GM18907 (cell line): ENCODE results near the gene CMTR1.
"Not testable (repeated sequence)": the region's sequence is repeated elsewhere in the genome, so short reads cannot be mapped to it uniquely, and the experiment has no call there.

Experiments
- ATAC-seq: cut with Tn5 transposase; IDR thresholded peaks from one replicate; pipeline ENCODE4 v1.9.1; 2021; ENCODE audit warnings: mild to moderate bottlenecking, moderate library complexity; ENCODE audit not compliant: unreplicated experiment

CMTR1 gene

DNA sequence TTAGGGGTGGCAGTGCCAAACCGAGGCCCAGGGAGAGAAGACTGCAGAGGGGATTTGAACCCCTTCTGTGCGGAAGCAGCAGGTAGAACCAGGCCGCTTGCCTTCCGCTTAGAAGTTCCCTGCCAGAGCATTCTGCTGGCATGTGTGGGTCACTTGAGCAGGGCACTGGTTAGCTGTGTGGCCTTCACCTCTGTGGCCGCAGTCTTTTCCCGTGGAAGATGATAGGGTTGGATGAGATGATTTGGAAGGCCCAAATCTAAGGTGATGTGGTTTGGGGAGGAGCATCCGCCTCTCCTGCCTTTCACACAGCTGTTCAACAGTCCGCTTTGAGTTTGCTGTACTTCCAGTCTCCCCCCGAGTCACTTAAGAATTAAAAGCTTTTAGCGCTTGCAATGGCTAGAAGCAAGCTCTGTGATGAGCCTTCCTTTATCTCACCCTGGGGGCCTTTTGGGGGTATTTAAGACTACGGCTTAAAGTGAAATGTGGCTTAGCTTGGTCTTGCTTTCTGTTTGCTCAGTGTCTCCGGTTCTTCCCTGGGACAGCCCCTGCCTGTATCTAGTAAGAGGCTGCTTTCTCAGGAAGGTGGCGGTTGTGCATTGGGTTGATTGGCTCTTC, 743 bp downstream of the CMTR1 start:
- ATAC-seq = peak; percentile 34

GRCh38 chr6:37435373-37435772, 2.4 kb downstream of the CMTR1 start:
- no peak for ATAC-seq

DNA sequence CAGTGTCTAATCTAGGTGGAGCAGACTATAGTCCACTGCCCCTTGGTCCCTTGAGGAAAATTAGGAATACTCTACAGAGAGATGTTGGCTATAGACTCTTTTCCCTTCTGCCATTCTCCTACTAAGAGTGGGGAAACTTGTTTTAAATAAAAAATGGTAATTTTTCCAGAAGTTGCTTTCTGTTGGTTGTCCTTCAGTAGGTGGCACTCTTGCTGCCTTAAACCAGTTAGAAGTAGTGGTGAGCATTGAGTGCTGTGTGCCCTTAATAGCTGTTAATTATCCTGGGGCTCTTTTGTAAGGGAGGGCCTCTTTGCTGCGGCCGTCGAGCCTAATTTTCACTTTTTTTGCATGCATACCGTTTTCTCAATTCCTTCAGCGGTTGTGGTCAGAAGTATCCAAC, 2.8 kb downstream of the CMTR1 start:
- no peak for ATAC-seq

DNA sequence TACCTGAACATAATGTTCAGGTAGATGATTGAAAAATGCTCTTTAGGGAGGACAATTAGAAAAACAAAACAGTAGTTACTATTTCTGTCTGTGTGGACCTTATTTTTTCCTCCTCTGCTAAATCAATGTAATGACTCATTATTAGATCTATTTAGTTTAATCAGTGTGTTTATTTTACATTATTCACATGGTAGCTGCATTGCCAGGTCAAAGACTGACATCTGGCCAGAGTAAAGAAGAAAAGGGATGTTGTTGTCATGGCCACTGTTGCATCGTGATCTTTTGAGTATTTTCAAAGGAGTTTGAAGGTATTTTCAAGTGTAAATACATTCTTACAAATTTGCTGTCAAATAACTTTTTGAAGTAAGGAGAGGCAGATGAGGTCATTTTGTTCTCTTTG, 5.9 kb downstream of the CMTR1 start:
- ATAC-seq = no peak

DNA sequence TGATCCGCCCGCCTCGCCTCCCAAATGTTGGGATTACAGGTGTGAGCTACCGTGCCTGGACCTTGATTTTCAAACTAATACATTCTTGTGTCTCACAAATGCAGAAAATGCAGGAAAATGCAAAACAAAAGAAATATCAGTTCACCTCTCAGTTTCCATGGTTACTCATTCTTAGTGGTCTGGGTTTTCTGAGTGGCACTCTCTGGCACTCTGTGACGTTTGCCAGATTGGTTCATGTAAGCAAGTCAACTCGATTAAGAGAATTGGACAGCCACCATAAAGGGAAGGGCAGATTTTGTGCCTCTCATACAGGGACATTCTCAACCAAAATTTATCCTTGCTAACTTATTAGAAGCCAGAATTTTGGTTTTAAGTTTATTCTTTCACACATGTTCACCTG, 8.6 kb downstream of the CMTR1 start:
- ATAC-seq = no peak

- ATAC-seq = no peak
These were observed 9.6 kb downstream of the CMTR1 start for GRCh38 chr6:37442416-37443215.

DNA sequence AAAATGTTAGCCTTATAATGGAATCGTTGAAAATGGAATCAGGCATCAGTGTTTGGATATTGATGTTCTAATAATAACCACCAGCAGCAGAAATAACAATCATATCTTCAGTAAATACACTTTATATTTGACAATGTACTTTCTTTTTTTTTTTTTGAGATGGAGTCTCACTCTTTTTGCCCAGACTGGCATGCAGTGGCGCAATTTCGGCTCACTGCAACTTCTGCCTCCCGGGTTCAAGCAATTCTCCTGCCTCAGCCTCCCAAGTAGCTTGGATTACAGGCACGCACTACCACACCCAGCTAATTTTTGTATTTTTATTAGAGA, 10.2 kb downstream of the CMTR1 start:
- not testable (repeated sequence) for ATAC-seq

DNA sequence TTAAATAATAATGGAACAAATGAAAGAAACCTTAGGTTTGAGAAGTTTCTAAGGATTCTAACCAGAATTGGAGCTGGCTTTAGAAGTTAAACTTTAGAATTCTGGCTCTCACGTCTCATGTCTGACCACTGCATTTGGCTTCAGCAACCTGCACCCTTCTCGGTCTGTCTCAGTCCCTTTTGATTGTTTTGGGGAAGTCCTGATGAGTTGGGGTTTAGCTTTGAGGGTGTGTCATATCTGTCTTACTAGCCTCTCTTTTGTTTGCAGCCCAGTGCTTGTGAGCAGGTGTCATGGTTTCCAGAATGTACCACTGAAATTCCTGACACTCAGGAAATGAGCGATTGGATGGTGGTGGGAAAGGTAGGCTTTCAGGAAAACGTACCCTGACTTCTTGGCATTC, 17.0 kb downstream of the CMTR1 start:
- ATAC-seq = no peak

GRCh38 chr6:37451441-37452193, 18.6 kb downstream of the CMTR1 start:
- no peak for ATAC-seq

GRCh38 chr6:37452522-37452921, 19.5 kb downstream of the CMTR1 start:
- no peak for ATAC-seq

GRCh38 chr6:37454420-37455140, 21.6 kb downstream of the CMTR1 start:
- ATAC-seq = no peak

- no peak for ATAC-seq
These were observed 23.1 kb downstream of the CMTR1 start for GRCh38 chr6:37456126-37456525.

- no peak for ATAC-seq
These were observed 24.0 kb downstream of the CMTR1 start for GRCh38 chr6:37456816-37457560.

DNA sequence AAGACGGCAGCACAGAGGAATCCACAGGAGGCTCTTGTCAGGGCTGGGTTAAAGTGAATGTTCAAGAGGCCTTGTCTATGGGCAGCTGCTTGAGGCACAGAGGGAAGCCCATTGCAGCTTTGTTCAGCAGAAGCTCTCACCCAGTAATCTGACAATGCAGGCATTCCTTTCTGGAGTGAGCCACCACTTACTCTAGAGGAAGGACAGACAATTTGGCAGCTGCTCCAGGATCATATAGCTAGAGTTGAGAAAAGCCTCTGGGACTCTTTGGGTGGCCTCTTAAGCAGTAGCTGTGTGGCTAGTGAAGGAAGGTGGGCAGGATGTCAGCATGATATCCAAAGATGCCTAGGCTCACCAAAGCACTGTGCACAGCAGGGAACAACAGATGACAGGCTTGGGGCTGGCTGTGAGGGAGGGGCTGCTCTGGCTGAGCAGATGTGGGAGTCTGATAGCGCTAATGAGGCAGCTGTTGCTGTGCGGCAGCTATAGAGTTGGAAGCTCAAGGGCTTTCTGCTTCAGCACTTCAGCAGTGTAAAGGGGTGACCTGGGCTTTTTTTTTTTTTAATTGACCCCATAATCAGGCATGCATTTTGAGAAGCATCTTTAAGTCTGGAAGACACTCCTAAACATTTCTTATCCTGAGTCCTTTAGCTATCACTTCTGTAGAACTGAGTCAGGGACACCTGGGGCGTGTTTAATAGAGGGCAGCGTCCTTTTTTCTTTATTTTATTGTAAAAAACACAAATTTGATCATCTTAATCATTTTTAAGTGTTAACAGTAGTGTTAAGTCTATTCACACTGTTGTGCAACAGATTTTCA, 27.2 kb downstream of the CMTR1 start:
- no peak for ATAC-seq

DNA sequence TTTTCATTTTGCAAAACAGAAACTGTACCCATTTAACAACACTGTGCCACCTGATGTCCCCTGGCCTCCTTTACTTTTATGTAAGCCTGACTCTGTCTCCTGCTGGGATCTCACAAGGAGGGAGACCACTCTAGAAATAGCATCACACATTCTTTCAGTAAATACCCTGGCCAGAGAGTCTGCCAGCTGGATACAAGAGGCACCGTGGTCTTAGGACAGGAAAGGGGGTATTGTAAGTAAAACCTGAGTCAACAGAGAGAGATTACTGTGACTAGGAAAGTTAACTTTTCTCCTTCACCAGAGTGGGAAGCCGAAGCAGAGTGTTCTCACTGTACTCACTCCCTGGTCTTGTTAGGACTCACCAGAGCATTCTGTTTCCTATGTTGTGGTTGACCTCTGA, 27.8 kb downstream of the CMTR1 start:
- ATAC-seq = no peak

GRCh38 chr6:37463110-37463509, 30.1 kb downstream of the CMTR1 start:
- ATAC-seq = no peak

DNA sequence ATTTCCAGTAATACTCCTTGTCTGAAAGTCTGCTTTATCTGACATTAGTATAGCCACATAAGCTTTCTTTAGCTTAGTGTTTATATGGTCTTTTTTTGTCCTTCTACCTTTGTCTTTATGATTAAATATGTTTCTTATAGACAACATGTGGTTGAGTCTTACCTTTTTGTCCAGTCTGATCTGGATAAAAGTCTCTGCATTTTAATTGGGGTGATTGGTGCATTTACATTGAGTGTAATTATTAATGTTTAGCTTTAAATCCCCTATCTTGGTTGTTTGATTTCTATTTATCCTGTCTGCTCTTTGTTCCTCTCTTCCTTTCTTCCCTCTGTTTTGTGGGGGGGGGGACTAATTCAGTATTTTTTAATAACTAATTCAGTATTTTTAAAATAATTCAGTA, 34.7 kb downstream of the CMTR1 start:
- ATAC-seq = no peak

DNA sequence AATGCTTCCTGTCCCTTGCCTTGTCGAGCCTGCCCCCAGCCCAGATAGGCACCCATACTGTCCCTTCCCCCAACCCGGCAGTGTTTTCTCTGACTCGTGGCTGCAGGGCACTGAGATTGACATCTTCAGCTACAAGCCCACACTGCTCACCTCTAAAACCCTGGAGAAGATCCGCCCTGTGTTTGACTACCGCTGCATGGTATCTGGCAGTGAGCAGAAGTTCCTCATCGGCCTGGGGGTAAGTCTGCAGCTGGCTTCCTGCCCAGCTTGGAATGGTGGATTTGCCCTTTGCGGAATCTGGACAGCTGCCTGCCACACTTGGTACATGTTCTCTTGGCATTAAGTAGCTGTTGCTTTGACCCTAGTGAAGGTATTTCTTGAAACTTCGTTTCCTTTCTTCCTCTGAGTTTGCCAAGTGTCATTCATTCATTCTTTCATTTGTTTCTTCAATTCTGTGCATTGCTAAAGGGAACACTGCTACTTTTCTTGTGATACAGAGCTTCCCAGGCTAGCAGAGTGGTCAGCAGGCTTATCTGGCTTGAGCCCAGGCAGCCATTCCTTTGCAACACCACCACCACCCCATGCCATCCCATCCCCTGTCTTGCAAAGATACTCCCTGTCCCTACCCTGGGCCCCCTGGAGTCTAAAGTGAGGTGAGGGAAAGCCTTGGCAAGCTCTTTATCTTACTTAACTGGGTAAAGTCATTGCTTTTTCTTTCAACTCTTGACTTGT, 40.5 kb downstream of the CMTR1 start:
- ATAC-seq = no peak

- ATAC-seq = no peak
These were observed 41.3 kb downstream of the CMTR1 start for GRCh38 chr6:37474316-37474715.
